Loucy (cell line): Measurements from ENCODE around the gene SEMA7A.

Experiments used
- CTCF ChIP-seq: fragments of 200-600 bp; sonication (generic); conservative IDR thresholded peaks from 2 replicates; pipeline ENCODE4 v1.5.1; 2014; ENCODE audit warnings: mild to moderate bottlenecking, antibody characterized with exemption, low read length
- EZH2phosphoT487 ChIP-seq: fragments of 200-600 bp; IDR thresholded peaks from 2 replicates; pipeline ENCODE4 v1.6.1; 2018; ENCODE audit warnings: antibody characterized with exemption, mild to moderate bottlenecking, moderate library complexity, borderline replicate concordance

- TF ChIP-seq CTCF, result no peak
- TF ChIP-seq EZH2phosphoT487, result no peak
Observed at GRCh38 chr15:74365598-74366445, 67.9 kb downstream of the SEMA7A start.
